GM23338 (cell line): ENCODE measurements around the gene NUAK2. TPM values are rescaled to one million over a fixed set of nuclear protein-coding genes. Genes with fewer than 3 reads are reported as not detected.

Experiments
- ATAC-seq: fragments of 200-7000 bp; cut with Tn5 transposase; 3 replicates; pipeline ENCODE4 v1.9.1; 2020
- DNase-seq: peaks from one replicate; pipeline ENCODE4 v3.0.0-alpha.2; 2015; ENCODE audit warnings: low spot score
- H2AFZ ChIP-seq: fragments of 200-600 bp; sonication (generic); 2 replicates; pipeline ENCODE4 v1.8.0; 2016; ENCODE audit warnings: antibody characterized with exemption, mild to moderate bottlenecking, moderate library complexity
- H3F3A ChIP-seq: fragments of 200-600 bp; sonication (generic); replicated peaks from 2 replicates; pipeline ENCODE4 v1.8.0; 2017; ENCODE audit warnings: antibody characterized with exemption, mixed run types, low read depth
- H3K27ac ChIP-seq: fragments of 200-600 bp; sonication (generic); 2 replicates; pipeline ENCODE4 v1.6.1; 2016; ENCODE audit warnings: low read depth
- H3K27me3 ChIP-seq: fragments of 200-600 bp; sonication (generic); 2 replicates; pipeline ENCODE4 v1.8.0; 2016; ENCODE audit warnings: mild to moderate bottlenecking, mixed run types, moderate library complexity; ENCODE audit not compliant: insufficient read depth
- H3K36me3 ChIP-seq: fragments of 200-600 bp; sonication (generic); 2 replicates; pipeline ENCODE4 v1.8.0; 2016; ENCODE audit warnings: mild to moderate bottlenecking; ENCODE audit not compliant: insufficient read depth
- H3K4me1 ChIP-seq: fragments of 200-600 bp; sonication (generic); 2 replicates; pipeline ENCODE4 v1.8.0; 2016; ENCODE audit warnings: mild to moderate bottlenecking, moderate library complexity; ENCODE audit not compliant: insufficient read depth
- H3K4me2 ChIP-seq: fragments of 200-600 bp; sonication (generic); 2 replicates; pipeline ENCODE4 v1.7.1; 2017; ENCODE audit warnings: mixed run types
- H3K4me3 ChIP-seq: fragments of 200-600 bp; sonication (generic); 2 replicates; pipeline ENCODE4 v1.6.1; 2016; ENCODE audit warnings: mixed run types
- H3K79me2 ChIP-seq: fragments of 200-600 bp; sonication (generic); replicated peaks from 2 replicates; pipeline ENCODE4 v1.8.0; 2017; ENCODE audit warnings: mild to moderate bottlenecking; ENCODE audit not compliant: insufficient read depth
- H3K9me2 ChIP-seq: fragments of 200-600 bp; sonication (generic); 2 replicates; pipeline ENCODE4 v1.8.0; 2017; ENCODE audit not compliant: insufficient read depth
- H4K20me1 ChIP-seq: fragments of 200-600 bp; sonication (generic); replicated peaks from 2 replicates; pipeline ENCODE4 v1.8.0; 2017; ENCODE audit warnings: mild to moderate bottlenecking; ENCODE audit not compliant: insufficient read depth
- H3K27ac Mint-ChIP-seq: 2 replicates; pipeline ENCODE4 v1.8.0; 2020; ENCODE audit warnings: inconsistent platforms, mild to moderate bottlenecking, moderate library complexity, mixed read lengths
- H3K27me3 Mint-ChIP-seq: 3 replicates; pipeline ENCODE4 v1.8.0; 2022; ENCODE audit warnings: low read depth, mild to moderate bottlenecking, moderate library complexity, mixed read lengths, inconsistent platforms; ENCODE audit not compliant: insufficient read depth, poor library complexity
- H3K36me3 Mint-ChIP-seq: 3 replicates; pipeline ENCODE4 v1.8.0; 2021; ENCODE audit warnings: low read depth, mild to moderate bottlenecking, inconsistent platforms, moderate library complexity, mixed read lengths
- H3K4me1 Mint-ChIP-seq: 3 replicates; pipeline ENCODE4 v1.8.0; 2020; ENCODE audit warnings: mild to moderate bottlenecking, inconsistent platforms, mixed read lengths
- H3K4me3 Mint-ChIP-seq: 3 replicates; pipeline ENCODE4 v1.8.0; 2021; ENCODE audit warnings: moderate library complexity, mild to moderate bottlenecking, inconsistent platforms, mixed read lengths
- H3K9me3 Mint-ChIP-seq: 3 replicates; pipeline ENCODE4 v1.8.0; 2020; ENCODE audit warnings: moderate library complexity, mild to moderate bottlenecking, inconsistent platforms, mixed read lengths
- polyA plus RNA-seq: library from polyadenylated mRNA; unstranded; fragments of >200 nt; fragmentation: Nextera tagmentation; extraction: Ambion mirVana; gene quantifications from 2 replicates; pipeline ENCODE4 v1.2.1, GENCODE V29; 2016
- total RNA-seq: library from RNA; depleted of rRNA; stranded (reverse); fragments of >200 nt; shearing (Covaris generic); gene quantifications from 2 replicates; pipeline ENCODE4 v1.2.3, GENCODE V29; 2014
- TF ChIP-seq, protein P1 (sequence below): fragments of 250-450 bp; sonication (Bioruptor Pico); IDR thresholded peaks from 2 replicates; pipeline ENCODE4 v1.5.0; 2020; ENCODE audit warnings: mild to moderate bottlenecking, moderate library complexity
- TF ChIP-seq, protein P2 (sequence below), 2 experiments: fragments of 200-600 bp in 1 of 2; sonication (generic) in 1 of 2; conservative IDR thresholded peaks; 2 replicates each; pipeline versions ENCODE4 v1.5.1 to v1.6.1; 2016 to 2017; ENCODE audit warnings: antibody characterized with exemption in 2 of 2, low read depth in 2 of 2, mild to moderate bottlenecking in 2 of 2, moderate library complexity in 1 of 2
- TF ChIP-seq, protein P3 (sequence below): IDR thresholded peaks from one replicate; pipeline ENCODE4 v1.6.1; 2018; ENCODE audit warnings: antibody characterized with exemption; ENCODE audit not compliant: unreplicated experiment

NUAK2 gene
- total and polyA plus RNA-seq, 2 experiments from 2014 or later, result 7.8 to 15.3 TPM

DNA sequence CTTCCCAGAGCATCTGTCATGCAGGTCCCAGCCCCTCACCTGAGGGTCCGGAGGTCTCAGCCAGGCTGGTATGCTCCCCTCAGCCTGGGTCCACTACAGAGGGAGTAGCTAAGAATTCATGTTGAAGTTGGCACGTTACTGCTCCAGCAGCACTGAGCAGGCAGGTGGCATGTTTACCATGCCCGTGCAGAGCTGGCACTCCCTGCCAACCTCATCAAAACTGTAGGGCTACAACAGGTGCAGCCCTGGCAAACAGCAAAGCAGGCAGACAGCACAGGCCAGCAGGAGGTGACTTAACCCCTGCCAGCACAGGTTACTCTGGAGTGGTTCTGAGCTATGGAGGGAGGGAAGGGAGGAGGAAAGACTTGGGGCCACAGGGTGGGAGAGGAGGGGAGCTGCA lies 46.4 kb downstream of the NUAK2 start:
- Histone ChIP-seq H3K79me2 (no peaks in the 10 kb centered on the region), H3K4me2 (peak overlapping the region; percentile 15; the same call in 1 of the 2 replicates), H3K4me3 (no peak overlapping the region), H3K27ac (no peak overlapping the region), H3K27me3 (no peaks in the 10 kb centered on the region), H4K20me1 (no peaks in the 10 kb centered on the region), H2AFZ (no peak overlapping the region), H3K9me2 (no peaks in the 10 kb centered on the region), H3K4me1 (peaks cover 14% of the 10 kb centered on the region; the same call in 1 of the 2 replicates), H3K36me3 (no peaks in the 10 kb centered on the region), H3F3A (peaks cover 6% of the 10 kb centered on the region; the same call in 1 of the 2 replicates)
- TF ChIP-seq, protein P1, sequence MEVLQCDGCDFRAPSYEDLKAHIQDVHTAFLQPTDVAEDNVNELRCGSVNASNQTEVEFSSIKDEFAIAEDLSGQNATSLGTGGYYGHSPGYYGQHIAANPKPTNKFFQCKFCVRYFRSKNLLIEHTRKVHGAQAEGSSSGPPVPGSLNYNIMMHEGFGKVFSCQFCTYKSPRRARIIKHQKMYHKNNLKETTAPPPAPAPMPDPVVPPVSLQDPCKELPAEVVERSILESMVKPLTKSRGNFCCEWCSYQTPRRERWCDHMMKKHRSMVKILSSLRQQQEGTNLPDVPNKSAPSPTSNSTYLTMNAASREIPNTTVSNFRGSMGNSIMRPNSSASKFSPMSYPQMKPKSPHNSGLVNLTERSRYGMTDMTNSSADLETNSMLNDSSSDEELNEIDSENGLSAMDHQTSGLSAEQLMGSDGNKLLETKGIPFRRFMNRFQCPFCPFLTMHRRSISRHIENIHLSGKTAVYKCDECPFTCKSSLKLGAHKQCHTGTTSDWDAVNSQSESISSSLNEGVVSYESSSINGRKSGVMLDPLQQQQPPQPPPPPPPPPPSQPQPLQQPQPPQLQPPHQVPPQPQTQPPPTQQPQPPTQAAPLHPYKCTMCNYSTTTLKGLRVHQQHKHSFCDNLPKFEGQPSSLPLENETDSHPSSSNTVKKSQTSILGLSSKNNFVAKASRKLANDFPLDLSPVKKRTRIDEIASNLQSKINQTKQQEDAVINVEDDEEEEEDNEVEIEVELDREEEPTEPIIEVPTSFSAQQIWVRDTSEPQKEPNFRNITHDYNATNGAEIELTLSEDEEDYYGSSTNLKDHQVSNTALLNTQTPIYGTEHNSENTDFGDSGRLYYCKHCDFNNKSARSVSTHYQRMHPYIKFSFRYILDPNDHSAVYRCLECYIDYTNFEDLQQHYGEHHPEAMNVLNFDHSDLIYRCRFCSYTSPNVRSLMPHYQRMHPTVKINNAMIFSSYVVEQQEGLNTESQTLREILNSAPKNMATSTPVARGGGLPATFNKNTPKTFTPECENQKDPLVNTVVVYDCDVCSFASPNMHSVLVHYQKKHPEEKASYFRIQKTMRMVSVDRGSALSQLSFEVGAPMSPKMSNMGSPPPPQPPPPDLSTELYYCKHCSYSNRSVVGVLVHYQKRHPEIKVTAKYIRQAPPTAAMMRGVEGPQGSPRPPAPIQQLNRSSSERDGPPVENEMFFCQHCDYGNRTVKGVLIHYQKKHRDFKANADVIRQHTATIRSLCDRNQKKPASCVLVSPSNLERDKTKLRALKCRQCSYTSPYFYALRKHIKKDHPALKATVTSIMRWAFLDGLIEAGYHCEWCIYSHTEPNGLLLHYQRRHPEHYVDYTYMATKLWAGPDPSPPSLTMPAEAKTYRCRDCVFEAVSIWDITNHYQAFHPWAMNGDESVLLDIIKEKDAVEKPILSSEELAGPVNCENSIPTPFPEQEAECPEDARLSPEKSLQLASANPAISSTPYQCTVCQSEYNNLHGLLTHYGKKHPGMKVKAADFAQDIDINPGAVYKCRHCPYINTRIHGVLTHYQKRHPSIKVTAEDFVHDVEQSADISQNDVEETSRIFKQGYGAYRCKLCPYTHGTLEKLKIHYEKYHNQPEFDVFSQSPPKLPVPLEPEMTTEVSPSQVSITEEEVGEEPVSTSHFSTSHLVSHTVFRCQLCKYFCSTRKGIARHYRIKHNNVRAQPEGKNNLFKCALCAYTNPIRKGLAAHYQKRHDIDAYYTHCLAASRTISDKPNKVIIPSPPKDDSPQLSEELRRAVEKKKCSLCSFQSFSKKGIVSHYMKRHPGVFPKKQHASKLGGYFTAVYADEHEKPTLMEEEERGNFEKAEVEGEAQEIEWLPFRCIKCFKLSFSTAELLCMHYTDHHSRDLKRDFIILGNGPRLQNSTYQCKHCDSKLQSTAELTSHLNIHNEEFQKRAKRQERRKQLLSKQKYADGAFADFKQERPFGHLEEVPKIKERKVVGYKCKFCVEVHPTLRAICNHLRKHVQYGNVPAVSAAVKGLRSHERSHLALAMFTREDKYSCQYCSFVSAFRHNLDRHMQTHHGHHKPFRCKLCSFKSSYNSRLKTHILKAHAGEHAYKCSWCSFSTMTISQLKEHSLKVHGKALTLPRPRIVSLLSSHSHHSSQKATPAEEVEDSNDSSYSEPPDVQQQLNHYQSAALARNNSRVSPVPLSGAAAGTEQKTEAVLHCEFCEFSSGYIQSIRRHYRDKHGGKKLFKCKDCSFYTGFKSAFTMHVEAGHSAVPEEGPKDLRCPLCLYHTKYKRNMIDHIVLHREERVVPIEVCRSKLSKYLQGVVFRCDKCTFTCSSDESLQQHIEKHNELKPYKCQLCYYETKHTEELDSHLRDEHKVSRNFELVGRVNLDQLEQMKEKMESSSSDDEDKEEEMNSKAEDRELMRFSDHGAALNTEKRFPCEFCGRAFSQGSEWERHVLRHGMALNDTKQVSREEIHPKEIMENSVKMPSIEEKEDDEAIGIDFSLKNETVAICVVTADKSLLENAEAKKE (CRISPR knock-in tag), result no peak
- TF ChIP-seq, protein P2, sequence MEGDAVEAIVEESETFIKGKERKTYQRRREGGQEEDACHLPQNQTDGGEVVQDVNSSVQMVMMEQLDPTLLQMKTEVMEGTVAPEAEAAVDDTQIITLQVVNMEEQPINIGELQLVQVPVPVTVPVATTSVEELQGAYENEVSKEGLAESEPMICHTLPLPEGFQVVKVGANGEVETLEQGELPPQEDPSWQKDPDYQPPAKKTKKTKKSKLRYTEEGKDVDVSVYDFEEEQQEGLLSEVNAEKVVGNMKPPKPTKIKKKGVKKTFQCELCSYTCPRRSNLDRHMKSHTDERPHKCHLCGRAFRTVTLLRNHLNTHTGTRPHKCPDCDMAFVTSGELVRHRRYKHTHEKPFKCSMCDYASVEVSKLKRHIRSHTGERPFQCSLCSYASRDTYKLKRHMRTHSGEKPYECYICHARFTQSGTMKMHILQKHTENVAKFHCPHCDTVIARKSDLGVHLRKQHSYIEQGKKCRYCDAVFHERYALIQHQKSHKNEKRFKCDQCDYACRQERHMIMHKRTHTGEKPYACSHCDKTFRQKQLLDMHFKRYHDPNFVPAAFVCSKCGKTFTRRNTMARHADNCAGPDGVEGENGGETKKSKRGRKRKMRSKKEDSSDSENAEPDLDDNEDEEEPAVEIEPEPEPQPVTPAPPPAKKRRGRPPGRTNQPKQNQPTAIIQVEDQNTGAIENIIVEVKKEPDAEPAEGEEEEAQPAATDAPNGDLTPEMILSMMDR (conservative IDR thresholded peaks at IDR 0.05; ENCODE audit: low read depth in 2 of 2), result peak in 1 of 2 experiments; percentile 21; a peak in 1 of 4 replicates
- TF ChIP-seq, protein P3, sequence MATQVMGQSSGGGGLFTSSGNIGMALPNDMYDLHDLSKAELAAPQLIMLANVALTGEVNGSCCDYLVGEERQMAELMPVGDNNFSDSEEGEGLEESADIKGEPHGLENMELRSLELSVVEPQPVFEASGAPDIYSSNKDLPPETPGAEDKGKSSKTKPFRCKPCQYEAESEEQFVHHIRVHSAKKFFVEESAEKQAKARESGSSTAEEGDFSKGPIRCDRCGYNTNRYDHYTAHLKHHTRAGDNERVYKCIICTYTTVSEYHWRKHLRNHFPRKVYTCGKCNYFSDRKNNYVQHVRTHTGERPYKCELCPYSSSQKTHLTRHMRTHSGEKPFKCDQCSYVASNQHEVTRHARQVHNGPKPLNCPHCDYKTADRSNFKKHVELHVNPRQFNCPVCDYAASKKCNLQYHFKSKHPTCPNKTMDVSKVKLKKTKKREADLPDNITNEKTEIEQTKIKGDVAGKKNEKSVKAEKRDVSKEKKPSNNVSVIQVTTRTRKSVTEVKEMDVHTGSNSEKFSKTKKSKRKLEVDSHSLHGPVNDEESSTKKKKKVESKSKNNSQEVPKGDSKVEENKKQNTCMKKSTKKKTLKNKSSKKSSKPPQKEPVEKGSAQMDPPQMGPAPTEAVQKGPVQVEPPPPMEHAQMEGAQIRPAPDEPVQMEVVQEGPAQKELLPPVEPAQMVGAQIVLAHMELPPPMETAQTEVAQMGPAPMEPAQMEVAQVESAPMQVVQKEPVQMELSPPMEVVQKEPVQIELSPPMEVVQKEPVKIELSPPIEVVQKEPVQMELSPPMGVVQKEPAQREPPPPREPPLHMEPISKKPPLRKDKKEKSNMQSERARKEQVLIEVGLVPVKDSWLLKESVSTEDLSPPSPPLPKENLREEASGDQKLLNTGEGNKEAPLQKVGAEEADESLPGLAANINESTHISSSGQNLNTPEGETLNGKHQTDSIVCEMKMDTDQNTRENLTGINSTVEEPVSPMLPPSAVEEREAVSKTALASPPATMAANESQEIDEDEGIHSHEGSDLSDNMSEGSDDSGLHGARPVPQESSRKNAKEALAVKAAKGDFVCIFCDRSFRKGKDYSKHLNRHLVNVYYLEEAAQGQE, result no peak
- H3K36me3 Mint-ChIP-seq, result peaks cover 7% of the 10 kb centered on the region; the same call in 2 of the 3 replicates
- no peak for DNase-seq
- ATAC-seq, result no peak; the same call in 2 of the 3 replicates
- no peaks in the 10 kb centered on the region for H3K9me3 Mint-ChIP-seq
- H3K27ac Mint-ChIP-seq, result no peak overlapping the region
- H3K27me3 Mint-ChIP-seq, result peaks cover 13% of the 10 kb centered on the region
- H3K4me1 Mint-ChIP-seq, result peaks cover 23% of the 10 kb centered on the region
- no peak overlapping the region for H3K4me3 Mint-ChIP-seq
